WTC11 (cell line): ENCODE results near the gene WBP2NL.

Experiments
- CTCF ChIP-seq: fragments of 200-600 bp; IDR thresholded peaks from 2 replicates; pipeline ENCODE4 v1.8.0; 2022; ENCODE audit warnings: antibody characterized with exemption
- GTF2I ChIP-seq: fragments of 250-450 bp; sonication (Bioruptor Pico); conservative IDR thresholded peaks from 2 replicates; pipeline ENCODE4 v1.4.0; 2021; ENCODE audit warnings: mild to moderate bottlenecking
- MAX ChIP-seq: sonication (generic); formaldehyde crosslinking; IDR thresholded peaks from 2 replicates; pipeline ENCODE4 v1.8.0; 2022; ENCODE audit warnings: mild to moderate bottlenecking, missing genetic modification reagents
- SOX15 ChIP-seq: fragments of 250-450 bp; sonication (Bioruptor Pico); IDR thresholded peaks from 2 replicates; pipeline ENCODE4 v1.9.0; 2021; ENCODE audit warnings: mild to moderate bottlenecking
- ZNF121 ChIP-seq: sonication (generic); formaldehyde crosslinking; IDR thresholded peaks from 2 replicates; pipeline ENCODE4 v1.8.0; 2023; ENCODE audit warnings: missing genetic modification reagents
- ZNF232 ChIP-seq: sonication (generic); formaldehyde crosslinking; IDR thresholded peaks from 2 replicates; pipeline ENCODE4 v1.8.0; 2022; ENCODE audit warnings: mild to moderate bottlenecking, missing genetic modification reagents

GRCh38 chr22:41963453-41964111 is 35.0 kb upstream of the WBP2NL start:
- TF ChIP-seq ZNF121: no peak
- TF ChIP-seq GTF2I: no peak
- no peak for TF ChIP-seq CTCF
- TF ChIP-seq MAX: no peak
- TF ChIP-seq SOX15 (CRISPR knock-in tag): no peak
- no peak for TF ChIP-seq ZNF232 (CRISPR knock-in tag)
